ENCODE measurements around the gene ISCU.

DNA sequence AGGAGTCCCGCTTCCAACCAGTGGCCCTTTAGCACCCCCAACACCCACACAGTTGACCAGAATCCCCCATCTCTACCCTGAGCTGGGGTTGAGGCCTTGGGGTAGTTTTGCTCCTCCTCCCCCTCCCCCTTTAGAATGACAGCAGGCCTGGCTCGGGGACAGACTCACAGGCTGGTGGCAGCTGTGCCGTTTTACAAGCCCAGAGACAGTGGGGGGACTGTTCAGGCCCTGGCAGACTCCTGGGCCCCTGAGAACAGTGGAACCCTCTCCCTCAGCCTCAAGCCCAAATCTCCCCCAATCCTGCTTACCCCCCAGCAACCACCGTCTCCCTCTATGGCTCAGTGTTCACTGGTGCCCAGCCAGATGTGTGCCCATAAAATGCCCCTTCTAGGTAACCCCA is 25.4 kb downstream of the ISCU start:
- TF ChIP-seq, protein P1, sequence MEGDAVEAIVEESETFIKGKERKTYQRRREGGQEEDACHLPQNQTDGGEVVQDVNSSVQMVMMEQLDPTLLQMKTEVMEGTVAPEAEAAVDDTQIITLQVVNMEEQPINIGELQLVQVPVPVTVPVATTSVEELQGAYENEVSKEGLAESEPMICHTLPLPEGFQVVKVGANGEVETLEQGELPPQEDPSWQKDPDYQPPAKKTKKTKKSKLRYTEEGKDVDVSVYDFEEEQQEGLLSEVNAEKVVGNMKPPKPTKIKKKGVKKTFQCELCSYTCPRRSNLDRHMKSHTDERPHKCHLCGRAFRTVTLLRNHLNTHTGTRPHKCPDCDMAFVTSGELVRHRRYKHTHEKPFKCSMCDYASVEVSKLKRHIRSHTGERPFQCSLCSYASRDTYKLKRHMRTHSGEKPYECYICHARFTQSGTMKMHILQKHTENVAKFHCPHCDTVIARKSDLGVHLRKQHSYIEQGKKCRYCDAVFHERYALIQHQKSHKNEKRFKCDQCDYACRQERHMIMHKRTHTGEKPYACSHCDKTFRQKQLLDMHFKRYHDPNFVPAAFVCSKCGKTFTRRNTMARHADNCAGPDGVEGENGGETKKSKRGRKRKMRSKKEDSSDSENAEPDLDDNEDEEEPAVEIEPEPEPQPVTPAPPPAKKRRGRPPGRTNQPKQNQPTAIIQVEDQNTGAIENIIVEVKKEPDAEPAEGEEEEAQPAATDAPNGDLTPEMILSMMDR (IDR thresholded peaks at IDR 0.05), result no peak
- TF ChIP-seq POLR2A (IDR thresholded peaks at IDR 0.05), result no peak
- TF ChIP-seq POLR2AphosphoS5 (IDR thresholded peaks at IDR 0.05), result no peak
- no peak for TF ChIP-seq EP300 (IDR thresholded peaks at IDR 0.05)

Data from stomach (tissue), 4 donors.